ENCODE measurements around the gene EYA2.

GRCh38 chr20:47122560-47122959 is 227.9 kb downstream of the EYA2 start:
- TF ChIP-seq CTCF (IDR thresholded peaks at IDR 0.05), result no peak
- no peak for TF ChIP-seq POLR2A (IDR thresholded peaks at IDR 0.05)
